Measurements from ENCODE around the gene CXXC1.
"Not testable (repeated sequence)": the region's sequence is repeated elsewhere in the genome, so short reads cannot be mapped to it uniquely, and the experiment has no call there.

Gene CXXC1

DNA sequence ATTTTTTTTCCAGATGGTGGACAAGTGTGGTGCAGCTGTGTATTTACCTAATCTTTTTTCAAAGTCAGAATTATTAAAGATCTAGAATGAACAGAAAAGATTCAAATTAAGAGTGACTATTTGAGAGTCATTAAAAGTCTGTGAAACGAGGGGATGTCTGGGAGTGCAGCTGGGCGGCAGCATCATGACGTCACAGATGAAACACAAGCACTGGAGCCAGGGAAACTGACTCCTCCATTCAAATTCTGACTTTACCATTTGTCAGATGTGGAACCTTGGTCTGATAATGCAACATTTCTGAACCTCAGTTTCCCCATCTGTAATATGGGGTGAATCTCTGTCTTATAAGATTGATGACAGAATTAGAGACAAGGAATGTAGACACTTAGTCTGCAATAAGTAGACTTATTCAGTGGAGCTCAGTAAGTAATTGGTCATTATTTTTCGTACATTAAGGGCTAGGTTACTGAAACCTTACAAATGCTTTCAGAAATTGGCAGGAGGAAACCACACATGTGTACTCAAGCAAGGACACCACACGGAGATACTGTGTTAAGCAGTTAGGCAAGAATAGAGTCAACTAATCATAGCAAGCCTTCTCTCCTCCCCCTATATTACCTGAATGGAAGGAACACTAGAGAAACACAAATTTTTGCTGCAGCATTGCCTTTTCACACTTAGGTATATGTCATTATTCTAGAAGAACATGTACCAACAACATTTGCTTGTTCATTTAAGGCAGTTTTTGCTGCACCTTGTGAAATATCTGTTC, 27.8 kb upstream of the CXXC1 start:
- no peak overlapping the region for H3K27ac ChIP-seq
- TF ChIP-seq, protein P1, sequence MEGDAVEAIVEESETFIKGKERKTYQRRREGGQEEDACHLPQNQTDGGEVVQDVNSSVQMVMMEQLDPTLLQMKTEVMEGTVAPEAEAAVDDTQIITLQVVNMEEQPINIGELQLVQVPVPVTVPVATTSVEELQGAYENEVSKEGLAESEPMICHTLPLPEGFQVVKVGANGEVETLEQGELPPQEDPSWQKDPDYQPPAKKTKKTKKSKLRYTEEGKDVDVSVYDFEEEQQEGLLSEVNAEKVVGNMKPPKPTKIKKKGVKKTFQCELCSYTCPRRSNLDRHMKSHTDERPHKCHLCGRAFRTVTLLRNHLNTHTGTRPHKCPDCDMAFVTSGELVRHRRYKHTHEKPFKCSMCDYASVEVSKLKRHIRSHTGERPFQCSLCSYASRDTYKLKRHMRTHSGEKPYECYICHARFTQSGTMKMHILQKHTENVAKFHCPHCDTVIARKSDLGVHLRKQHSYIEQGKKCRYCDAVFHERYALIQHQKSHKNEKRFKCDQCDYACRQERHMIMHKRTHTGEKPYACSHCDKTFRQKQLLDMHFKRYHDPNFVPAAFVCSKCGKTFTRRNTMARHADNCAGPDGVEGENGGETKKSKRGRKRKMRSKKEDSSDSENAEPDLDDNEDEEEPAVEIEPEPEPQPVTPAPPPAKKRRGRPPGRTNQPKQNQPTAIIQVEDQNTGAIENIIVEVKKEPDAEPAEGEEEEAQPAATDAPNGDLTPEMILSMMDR (conservative IDR thresholded peaks at IDR 0.05), result no peak
- no peak for TF ChIP-seq ZFX (IDR thresholded peaks at IDR 0.05)

DNA sequence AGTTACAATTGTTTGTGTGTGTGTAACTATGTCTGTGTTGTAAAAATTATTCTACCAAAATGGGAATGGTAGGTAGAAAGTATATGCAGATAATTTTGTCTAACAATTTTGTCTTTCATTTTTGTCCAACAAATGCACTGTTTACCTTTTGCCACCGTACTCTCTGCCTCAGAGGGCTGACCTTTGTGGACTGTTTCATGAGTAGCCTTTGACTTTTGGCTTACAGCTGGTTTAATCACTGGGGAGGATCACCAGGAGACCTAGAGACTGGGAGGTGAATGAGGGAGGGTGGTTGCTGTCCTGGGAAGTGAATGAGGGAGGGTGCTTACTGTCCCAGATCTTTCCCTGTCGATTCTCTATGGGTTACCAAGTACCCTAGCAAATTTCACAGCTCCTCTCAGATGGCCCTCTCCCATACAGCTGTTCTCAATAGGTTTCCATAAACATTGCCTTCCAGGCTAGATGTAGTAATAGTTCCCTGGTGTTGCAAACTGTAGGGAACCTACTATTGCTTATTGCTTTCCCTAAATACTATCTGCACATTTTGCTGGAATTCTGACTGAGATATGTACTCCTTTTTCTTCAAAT, 26.5 kb upstream of the CXXC1 start:
- TF ChIP-seq, protein P1 (conservative IDR thresholded peaks at IDR 0.05), result no peak
- no peak for TF ChIP-seq ZFX (IDR thresholded peaks at IDR 0.05)
- H3K27ac ChIP-seq, result no peak overlapping the region

DNA sequence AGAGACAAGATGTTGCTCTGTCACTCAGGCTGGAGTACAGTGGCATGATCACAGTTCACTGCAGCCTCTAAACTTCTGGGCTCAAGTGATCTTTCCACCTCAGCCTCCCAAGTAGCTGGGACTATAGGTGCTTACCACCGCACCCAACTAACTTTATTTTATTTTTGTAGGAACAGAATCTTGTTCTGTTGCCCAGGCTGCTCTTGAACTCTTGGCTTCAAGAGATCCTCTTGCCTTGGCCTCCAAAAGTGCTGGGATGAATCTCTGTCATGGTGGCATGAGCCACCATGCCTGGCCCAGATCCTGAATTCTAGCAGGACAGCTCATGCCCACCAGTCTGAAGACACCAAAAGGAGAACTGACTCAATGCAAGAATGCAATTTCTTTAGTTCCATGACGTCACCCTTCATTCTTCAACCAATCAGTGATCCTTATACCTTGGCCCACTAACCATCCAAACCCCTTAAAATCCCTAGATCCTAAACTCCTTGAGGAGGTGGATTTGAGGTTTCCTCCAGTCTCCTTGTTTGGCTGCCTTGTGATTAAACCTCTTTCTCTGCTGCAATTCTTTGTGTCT, 25.6 kb upstream of the CXXC1 start:
- TF ChIP-seq ZFX (IDR thresholded peaks at IDR 0.05), result no peak

GRCh38 chr18:50312296-50313030, 25.0 kb upstream of the CXXC1 start:
- no peak overlapping the region for H3K27ac ChIP-seq
- no peak for TF ChIP-seq ZFX (IDR thresholded peaks at IDR 0.05)
- TF ChIP-seq, protein P1 (conservative IDR thresholded peaks at IDR 0.05), result no peak

More for the DNA sequence above, 25.6 kb upstream of the CXXC1 start:
- H3K27ac ChIP-seq, result no peak overlapping the region

DNA sequence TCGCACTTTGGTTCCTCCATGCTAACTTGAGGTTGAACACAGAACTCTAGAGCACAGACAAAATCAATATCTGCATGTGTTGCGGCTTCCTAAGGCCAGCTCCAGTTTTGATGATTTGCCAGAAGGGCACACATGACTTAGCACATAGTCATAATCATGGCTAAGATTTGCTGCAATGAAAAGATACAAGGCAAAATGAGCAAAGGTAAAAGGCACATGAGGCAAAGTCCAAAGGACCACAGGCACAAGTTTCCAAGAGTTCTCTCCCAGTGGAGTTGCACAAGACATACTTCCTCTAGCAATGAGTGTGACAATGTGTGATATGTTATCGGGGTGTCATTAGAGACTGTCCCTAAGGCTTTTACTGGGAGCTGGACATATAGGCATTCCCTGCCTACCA, 24.2 kb upstream of the CXXC1 start:
- no peak for TF ChIP-seq ZFX (IDR thresholded peaks at IDR 0.05)
- H3K27ac ChIP-seq, result no peak overlapping the region

GRCh38 chr18:50310080-50310479, 22.6 kb upstream of the CXXC1 start:
- TF ChIP-seq, protein P1 (conservative IDR thresholded peaks at IDR 0.05), result no peak
- TF ChIP-seq ZFX (IDR thresholded peaks at IDR 0.05), result no peak
- no peak overlapping the region for H3K27ac ChIP-seq

DNA sequence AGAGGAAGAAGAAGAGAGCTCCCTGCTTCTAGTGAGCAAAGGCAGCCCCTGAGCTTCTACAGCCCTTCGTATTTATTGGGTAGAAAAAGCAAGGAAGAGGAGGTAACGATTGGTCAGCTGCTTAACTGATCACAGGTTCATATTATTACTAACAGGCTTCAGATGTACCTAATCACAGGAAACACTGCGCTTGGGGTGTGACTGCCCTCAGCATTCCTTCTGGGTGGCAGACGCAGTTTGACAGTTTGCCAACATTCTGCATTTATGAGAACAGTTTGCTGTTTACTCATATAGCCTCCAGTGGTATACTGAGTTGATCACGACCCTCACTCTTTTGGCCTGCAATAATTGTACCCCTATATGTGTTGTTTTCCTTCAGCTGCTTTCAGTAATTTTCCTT, 21.4 kb upstream of the CXXC1 start:
- H3K27ac ChIP-seq, result not testable (repeated sequence)

DNA sequence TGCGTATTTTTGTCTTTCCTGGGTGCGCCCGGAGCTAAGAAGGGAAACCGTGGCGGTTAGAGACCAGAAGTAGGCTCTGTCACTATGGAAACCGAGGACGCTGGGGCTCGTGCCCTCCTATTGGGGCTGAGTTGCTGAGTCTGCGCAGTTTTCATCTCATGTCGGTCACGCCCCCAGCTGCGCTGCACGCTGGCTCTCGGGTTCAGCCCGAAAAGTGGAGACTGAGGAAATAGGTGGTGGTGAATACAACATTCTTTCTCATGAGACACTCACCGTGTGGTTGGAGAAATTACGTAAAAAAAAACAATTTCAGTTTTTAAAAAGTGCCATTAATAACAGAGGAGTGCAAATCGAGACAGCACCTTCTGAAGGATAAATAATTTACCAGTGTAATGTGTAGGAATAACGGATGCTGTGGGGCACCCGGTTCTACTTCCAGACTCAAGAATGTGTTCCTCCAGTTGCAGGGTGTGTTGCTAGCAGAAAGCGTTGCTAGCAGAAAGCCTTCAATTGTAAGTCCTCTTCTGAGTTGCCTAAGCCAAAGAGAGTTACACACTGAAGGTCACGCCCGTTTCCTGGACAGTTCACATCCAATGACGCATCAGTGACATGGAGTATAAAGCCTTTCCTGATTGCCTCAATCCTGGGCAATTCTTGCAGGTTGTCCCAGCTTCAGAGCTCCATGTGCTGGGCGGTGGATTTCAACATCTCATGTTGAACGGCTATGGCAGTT, 20.4 kb upstream of the CXXC1 start:
- no peak overlapping the region for H3K27ac ChIP-seq
- TF ChIP-seq, protein P1 (conservative IDR thresholded peaks at IDR 0.05), result no peak
- TF ChIP-seq ZFX (IDR thresholded peaks at IDR 0.05), result no peak

Data from C4-2B (cell line).